HG02938 (cell line): ENCODE data around the gene PRDM16.
"Not testable (repeated sequence)": the region's sequence is repeated elsewhere in the genome, so short reads cannot be mapped to it uniquely, and the experiment has no call there.

Experiments
- ATAC-seq: cut with Tn5 transposase; IDR thresholded peaks from one replicate; pipeline ENCODE4 v1.9.1; 2021; ENCODE audit warnings: mild to moderate bottlenecking, moderate library complexity; ENCODE audit not compliant: unreplicated experiment

PRDM16 gene

GRCh38 chr1:3080053-3080955, 11.3 kb downstream of the PRDM16 start:
- no peak for ATAC-seq

GRCh38 chr1:3081171-3081683, 12.2 kb downstream of the PRDM16 start:
- no peak for ATAC-seq

- ATAC-seq, result no peak
Measured at GRCh38 chr1:3082051-3082450, 13.0 kb downstream of the PRDM16 start.

GRCh38 chr1:3082571-3083516, 13.8 kb downstream of the PRDM16 start:
- ATAC-seq, result no peak

DNA sequence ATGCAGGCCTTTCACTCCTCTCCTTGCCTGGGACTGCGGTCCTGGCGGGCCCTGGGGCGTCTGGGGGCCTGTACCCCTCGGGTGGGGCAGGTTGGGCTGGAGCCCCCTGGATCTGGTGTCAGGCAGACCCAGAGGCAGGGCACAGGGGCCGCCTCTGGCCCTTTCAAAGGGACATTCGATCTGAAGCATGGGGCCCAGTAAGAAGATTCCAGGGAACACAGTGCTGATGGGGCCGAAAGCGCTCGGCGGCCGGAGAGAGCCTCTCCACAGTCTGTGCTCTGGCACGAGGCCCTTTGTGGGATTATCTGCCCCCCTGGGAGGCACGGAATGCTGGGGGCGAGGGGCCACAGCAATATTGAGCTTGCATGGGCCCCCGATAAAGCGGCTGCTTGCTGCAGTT, 15.2 kb downstream of the PRDM16 start:
- ATAC-seq, result no peak

- no peak for ATAC-seq
Measured at GRCh38 chr1:3084726-3085125, 15.7 kb downstream of the PRDM16 start.

DNA sequence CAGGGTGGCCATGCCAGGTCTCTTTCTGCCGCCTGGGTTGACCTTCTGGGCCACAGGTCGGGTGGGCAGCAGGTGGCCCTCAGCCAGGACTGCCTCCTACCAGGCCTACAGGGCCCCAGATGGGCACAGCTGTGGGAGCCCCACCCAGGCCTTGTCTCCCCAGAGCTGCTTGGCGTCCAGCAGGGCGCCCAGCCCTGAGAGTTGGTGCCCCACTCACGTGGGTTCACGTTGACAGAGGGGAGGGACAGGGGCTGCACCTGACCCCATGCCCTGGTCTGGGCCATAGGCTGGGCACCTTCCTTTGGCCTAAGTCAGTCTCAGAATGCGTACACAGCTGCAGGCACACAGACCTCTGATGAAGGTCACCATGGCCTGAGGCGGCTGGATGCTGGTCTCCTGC, 16.7 kb downstream of the PRDM16 start:
- no peak for ATAC-seq

DNA sequence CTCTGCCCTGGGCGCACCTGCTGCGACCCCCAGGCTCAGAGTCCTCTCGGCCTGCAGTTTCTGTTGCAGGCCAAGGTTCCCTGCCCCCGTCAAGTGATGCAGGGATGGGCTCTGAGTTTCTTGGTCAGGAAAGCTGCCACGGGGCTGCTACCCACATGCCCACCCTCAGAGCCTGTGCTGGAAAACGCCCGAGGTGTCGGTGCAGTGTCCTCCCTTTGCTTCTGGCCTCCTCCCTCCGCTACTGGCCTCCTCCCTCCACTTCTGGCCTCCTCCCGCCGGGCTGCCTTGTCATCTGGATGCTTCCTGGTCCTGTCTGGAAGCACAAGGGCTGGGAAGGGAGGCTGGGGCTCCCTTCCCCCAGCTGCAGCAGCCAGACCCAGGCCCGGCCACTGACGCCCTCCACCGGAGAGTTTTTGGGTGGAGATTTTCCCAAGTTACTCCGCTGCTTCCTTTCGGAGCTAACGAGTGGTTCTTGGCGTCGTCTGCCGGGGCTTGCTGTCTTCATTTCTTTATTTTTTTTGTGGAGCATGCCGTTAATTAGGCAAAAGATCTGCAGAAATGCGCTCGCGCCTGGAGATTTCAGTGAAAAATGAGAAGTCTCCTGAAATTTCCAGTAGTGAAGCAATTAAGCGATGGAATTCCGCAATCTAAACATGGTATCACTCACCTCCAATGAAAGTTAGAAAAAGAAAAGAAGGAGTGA, 17.4 kb downstream of the PRDM16 start:
- no peak for ATAC-seq

- no peak for ATAC-seq
Measured at GRCh38 chr1:3087049-3087448, 18.0 kb downstream of the PRDM16 start.

DNA sequence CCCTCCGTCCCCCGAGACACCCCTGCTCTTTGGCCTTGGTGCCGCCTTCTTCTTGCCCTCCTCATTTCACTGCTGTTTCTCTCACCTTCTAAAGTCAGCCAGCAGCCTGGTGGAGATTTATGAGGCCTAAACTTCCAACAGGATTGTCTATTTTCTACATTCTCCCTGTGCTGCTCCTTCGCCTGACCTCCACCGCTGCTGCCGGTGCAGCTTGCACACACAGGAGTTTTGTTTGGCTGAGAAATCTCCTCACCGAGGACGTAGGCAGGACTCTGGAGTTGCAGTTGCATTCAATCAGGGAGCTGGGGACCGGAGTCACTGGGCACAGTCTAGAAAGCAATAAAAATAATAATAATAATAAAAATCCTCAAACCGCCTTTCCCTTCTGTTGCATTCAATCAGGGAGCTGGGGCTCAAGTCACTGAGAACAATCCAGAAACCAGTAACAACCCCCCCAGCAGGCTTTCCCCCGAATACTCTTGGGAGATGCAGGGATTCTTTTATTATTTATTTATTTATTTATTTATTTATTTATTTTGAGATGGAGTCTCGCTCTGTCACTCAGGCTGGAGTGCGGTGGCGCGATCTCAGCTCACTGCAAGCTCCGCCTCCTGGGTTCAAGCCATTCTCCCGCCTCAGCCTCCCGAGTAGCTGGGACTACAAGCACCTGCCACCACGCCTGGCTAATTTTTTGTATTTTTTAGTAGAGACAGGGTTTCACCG, 19.1 kb downstream of the PRDM16 start:
- ATAC-seq, result not testable (repeated sequence)

GRCh38 chr1:3089490-3089889, 20.5 kb downstream of the PRDM16 start:
- ATAC-seq, result no peak

- no peak for ATAC-seq
Measured at GRCh38 chr1:3091334-3091733, 22.3 kb downstream of the PRDM16 start.

- no peak for ATAC-seq
Measured at GRCh38 chr1:3092530-3092929, 23.5 kb downstream of the PRDM16 start.

DNA sequence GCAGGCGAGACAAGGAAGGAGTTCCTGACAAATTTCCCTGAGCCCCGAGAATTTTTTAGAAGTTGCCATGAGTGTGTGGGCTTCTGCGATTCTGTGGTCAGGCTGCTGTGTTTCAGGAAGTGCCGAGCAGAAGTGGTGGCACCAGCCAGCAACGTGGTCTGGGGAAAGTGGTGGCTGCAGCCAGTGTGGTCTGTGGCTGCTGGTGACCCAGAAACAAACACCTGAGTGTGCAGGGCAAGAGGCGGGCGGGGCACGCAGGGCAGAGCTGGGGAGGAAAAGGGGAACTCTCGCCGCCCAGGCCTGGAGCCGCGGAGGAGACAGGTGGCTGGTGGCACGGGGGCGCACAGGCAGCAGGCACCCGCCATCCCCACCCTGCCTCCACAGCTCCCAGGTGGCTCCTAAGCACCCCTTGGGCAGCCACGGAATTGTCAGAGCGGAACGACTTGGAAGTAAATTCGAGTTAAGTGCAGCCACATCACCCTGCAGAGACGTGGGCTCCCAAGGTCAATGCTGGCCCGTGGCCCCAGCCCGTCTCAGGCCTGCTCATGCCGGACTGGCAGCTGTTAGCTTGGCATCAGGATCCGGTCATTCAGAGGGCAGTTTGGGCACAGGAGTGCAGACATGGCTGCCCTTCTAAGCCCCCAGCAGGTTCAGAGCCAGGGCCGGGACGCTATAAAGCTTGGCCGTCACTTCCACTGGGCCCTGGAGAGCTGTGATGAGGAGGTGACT, 25.1 kb downstream of the PRDM16 start:
- ATAC-seq, result no peak

- ATAC-seq, result no peak
Measured at GRCh38 chr1:3094863-3095780, 26.1 kb downstream of the PRDM16 start.

- no peak for ATAC-seq
Measured at GRCh38 chr1:3096345-3096744, 27.3 kb downstream of the PRDM16 start.

- no peak for ATAC-seq
Measured at GRCh38 chr1:3097231-3097630, 28.2 kb downstream of the PRDM16 start.

GRCh38 chr1:3097861-3098260, 28.9 kb downstream of the PRDM16 start:
- ATAC-seq, result no peak
